Smooth muscle cell (in vitro differentiated cells): Measurements from ENCODE around the gene GMPPA. TPM values are rescaled to one million over a fixed set of nuclear protein-coding genes. Genes with fewer than 3 reads are reported as not detected.

Source experiments
- DNase-seq: peaks from one replicate; lab custom pipeline; 2025; ENCODE audit not compliant: unreplicated experiment; lab: John Stamatoyannopoulos, UW
- H2AFZ ChIP-seq: fragments of 200-600 bp; sonication (generic); 2 replicates; pipeline ENCODE4 v1.6.0; 2016; ENCODE audit warnings: antibody characterized with exemption, low read depth, mild to moderate bottlenecking
- H3F3A ChIP-seq: fragments of 200-600 bp; sonication (generic); 2 replicates; pipeline ENCODE4 v1.6.0; 2017; ENCODE audit warnings: antibody characterized with exemption, low read depth
- H3K27ac ChIP-seq: fragments of 200-600 bp; sonication (generic); 2 replicates; pipeline ENCODE4 v1.5.1; 2016; ENCODE audit warnings: low read depth, mild to moderate bottlenecking
- H3K27me3 ChIP-seq: fragments of 200-600 bp; sonication (generic); 2 replicates; pipeline ENCODE4 v1.6.1; 2016; ENCODE audit warnings: low read depth, mild to moderate bottlenecking
- H3K36me3 ChIP-seq: fragments of 200-600 bp; sonication (generic); 2 replicates; pipeline ENCODE4 v1.5.1; 2016; ENCODE audit warnings: low read depth
- H3K4me1 ChIP-seq: fragments of 200-600 bp; sonication (generic); 2 replicates; pipeline ENCODE4 v1.5.1; 2016; ENCODE audit warnings: low read depth
- H3K4me2 ChIP-seq: fragments of 200-600 bp; sonication (generic); 2 replicates; pipeline ENCODE4 v1.6.0; 2016; ENCODE audit warnings: mild to moderate bottlenecking
- H3K4me3 ChIP-seq: fragments of 200-600 bp; sonication (generic); 2 replicates; pipeline ENCODE4 v1.5.1; 2016; ENCODE audit warnings: mild to moderate bottlenecking
- H3K79me2 ChIP-seq: fragments of 200-600 bp; sonication (generic); 2 replicates; pipeline ENCODE4 v1.6.0; 2016; ENCODE audit warnings: low read depth, mild to moderate bottlenecking
- H3K9ac ChIP-seq: fragments of 200-600 bp; sonication (generic); 2 replicates; pipeline ENCODE4 v1.6.0; 2016; ENCODE audit warnings: low read depth
- H3K9me3 ChIP-seq: fragments of 200-600 bp; sonication (generic); replicated peaks from 2 replicates; pipeline ENCODE4 v1.5.1; 2016; ENCODE audit warnings: low read depth
- H4K20me1 ChIP-seq: fragments of 200-600 bp; sonication (generic); 2 replicates; pipeline ENCODE4 v1.6.0; 2016; ENCODE audit warnings: low read depth
- CTCF ChIP-seq: fragments of 200-600 bp; sonication (generic); IDR thresholded peaks from 2 replicates; pipeline ENCODE4 v1.5.1; 2017; ENCODE audit warnings: borderline replicate concordance, mild to moderate bottlenecking, antibody characterized with exemption; ENCODE audit not compliant: insufficient read depth, poor library complexity, severe bottlenecking
- WGBS: methylation state at CpG from one replicate; pipeline ENCODE4 v1.1.7; 2016; ENCODE audit warnings: low lambda C conversion rate; 5-methylcytosine and 5-hydroxymethylcytosine counted together
- polyA plus RNA-seq: library from polyadenylated mRNA; unstranded; fragments of >200 nt; fragmentation: Nextera tagmentation; extraction: Ambion mirVana; gene quantifications from 2 replicates; pipeline ENCODE4 v1.2.1, GENCODE V29; 2016
- total RNA-seq: library from RNA; depleted of rRNA; stranded (reverse); fragments of >200 nt; gene quantifications from 2 replicates; pipeline ENCODE4 v1.2.3, GENCODE V29; 2014

Gene GMPPA
- total and polyA plus RNA-seq, 2 experiments from 2014 or later: 59.3 to 81.7 TPM

GRCh38 chr2:219509780-219510511, 11.3 kb downstream of the GMPPA start:
- peak; percentile 59 for TF ChIP-seq CTCF
- Histone ChIP-seq H4K20me1 (peaks cover 14% of the 10 kb centered on the region), H3K36me3 (no peaks in the 10 kb centered on the region), H3K9ac (no peak overlapping the region), H3K79me2 (no peaks in the 10 kb centered on the region), H3K27ac (no peak overlapping the region), H3K4me3 (peak overlapping the region; percentile 43), H3K27me3 (peaks cover 15% of the 10 kb centered on the region), H3K4me1 (peaks cover 60% of the 10 kb centered on the region), H3K9me3 (no peaks in the 10 kb centered on the region), H2AFZ (no peak overlapping the region), H3F3A (no peaks in the 10 kb centered on the region), H3K4me2 (peak overlapping the region; percentile 76)
- WGBS: 3% methylated on average over 23 of the region's 26 CpGs
- peak; percentile 45 for DNase-seq

DNA sequence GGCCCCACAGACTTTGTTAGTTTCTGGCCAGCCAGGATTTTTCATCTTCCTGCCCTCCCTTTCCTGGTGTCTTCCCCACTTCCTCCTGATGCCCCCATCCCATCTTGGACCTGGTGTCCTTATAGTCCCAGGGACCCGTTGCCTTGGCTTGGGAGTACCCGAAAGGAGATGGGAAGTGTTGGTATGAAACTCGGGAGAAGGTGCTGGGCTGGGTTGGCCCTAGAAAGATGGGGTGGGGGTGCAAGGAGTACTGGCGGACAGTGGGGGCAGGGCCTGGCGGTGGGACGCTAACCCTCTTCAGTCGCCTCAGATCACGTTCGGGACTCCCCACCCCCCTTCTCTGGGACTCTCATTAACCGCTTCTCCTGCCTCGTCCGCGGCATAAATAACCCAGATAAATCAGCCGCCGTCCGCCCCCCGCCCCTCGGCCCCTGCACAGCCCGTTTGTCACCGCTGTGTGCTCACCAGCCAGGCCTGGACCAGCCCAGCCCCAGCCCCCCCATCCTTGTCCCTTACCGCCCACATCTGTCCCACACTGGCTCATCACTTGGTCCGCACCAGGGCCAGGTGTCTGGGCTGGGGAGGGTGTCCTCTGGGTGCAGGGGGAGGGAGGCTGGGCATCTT, 11.9 kb downstream of the GMPPA start:
- peak overlapping the region; percentile 43 for H3K4me3 ChIP-seq
- H3K4me2 ChIP-seq: peak overlapping the region; percentile 76
- H3F3A ChIP-seq: no peaks in the 10 kb centered on the region
- no peak for DNase-seq
- TF ChIP-seq CTCF: no peak
- H2AFZ ChIP-seq: no peak overlapping the region
- H4K20me1 ChIP-seq: peaks cover 12% of the 10 kb centered on the region
- H3K9me3 ChIP-seq: no peaks in the 10 kb centered on the region
- H3K4me1 ChIP-seq: peaks cover 60% of the 10 kb centered on the region
- 31% methylated on average over 12 of the region's 22 CpGs for WGBS
- no peak overlapping the region for H3K27ac ChIP-seq
- no peak overlapping the region for H3K9ac ChIP-seq
- no peaks in the 10 kb centered on the region for H3K36me3 ChIP-seq
- no peaks in the 10 kb centered on the region for H3K79me2 ChIP-seq
- peaks cover 21% of the 10 kb centered on the region for H3K27me3 ChIP-seq

- H3K4me2 ChIP-seq: no peak overlapping the region
- no peak for DNase-seq
- peaks cover 21% of the 10 kb centered on the region for H3K27me3 ChIP-seq
- no peak overlapping the region for H3K9ac ChIP-seq
- peaks cover 12% of the 10 kb centered on the region for H4K20me1 ChIP-seq
- peaks cover 58% of the 10 kb centered on the region for H3K4me1 ChIP-seq
- no peak overlapping the region for H2AFZ ChIP-seq
- H3K9me3 ChIP-seq: no peaks in the 10 kb centered on the region
- TF ChIP-seq CTCF: no peak
- no peak overlapping the region for H3K27ac ChIP-seq
- 38% methylated on average over 11 of the region's 15 CpGs for WGBS
- H3K79me2 ChIP-seq: no peaks in the 10 kb centered on the region
- no peaks in the 10 kb centered on the region for H3F3A ChIP-seq
- H3K36me3 ChIP-seq: no peaks in the 10 kb centered on the region
- no peak overlapping the region for H3K4me3 ChIP-seq
Measured at GRCh38 chr2:219511547-219512325, 13.0 kb downstream of the GMPPA start.
